ENCODE measurements around the gene FMNL1.

FMNL1 gene

GRCh38 chr17:45184144-45184543 lies 37.5 kb upstream of the FMNL1 start:
- no peaks in the 10 kb centered on the region for H3K9me3 Mint-ChIP-seq
- no peak overlapping the region for H3K27ac Mint-ChIP-seq
- peaks cover 15% of the 10 kb centered on the region for H3K4me1 Mint-ChIP-seq
- no peak for TF ChIP-seq CTCF (IDR thresholded peaks at IDR 0.05)
- H3K36me3 Mint-ChIP-seq (ENCODE audit: low read depth), result no peaks in the 10 kb centered on the region
- DNase-seq, result no peak
- H3K4me3 Mint-ChIP-seq, result no peak overlapping the region
- H3K27me3 Mint-ChIP-seq (ENCODE audit: low read depth, poor library complexity), result no peaks in the 10 kb centered on the region

GRCh38 chr17:45186801-45187354 lies 34.8 kb upstream of the FMNL1 start:
- Mint-ChIP-seq H3K4me1 (peaks cover 16% of the 10 kb centered on the region), H3K27ac (no peak overlapping the region), H3K36me3 (ENCODE audit: low read depth) (no peaks in the 10 kb centered on the region), H3K4me3 (no peak overlapping the region), H3K27me3 (ENCODE audit: low read depth, poor library complexity) (no peaks in the 10 kb centered on the region), H3K9me3 (peaks cover 3% of the 10 kb centered on the region)
- no peak for DNase-seq
- no peak for TF ChIP-seq CTCF (IDR thresholded peaks at IDR 0.05)

GRCh38 chr17:45189009-45189408 lies 32.7 kb upstream of the FMNL1 start:
- Mint-ChIP-seq H3K27me3 (ENCODE audit: low read depth, poor library complexity) (no peaks in the 10 kb centered on the region), H3K36me3 (ENCODE audit: low read depth) (no peaks in the 10 kb centered on the region), H3K9me3 (peaks cover 3% of the 10 kb centered on the region), H3K4me3 (no peak overlapping the region), H3K4me1 (peaks cover 12% of the 10 kb centered on the region), H3K27ac (no peak overlapping the region)
- no peak for TF ChIP-seq CTCF (IDR thresholded peaks at IDR 0.05)
- DNase-seq, result no peak

GRCh38 chr17:45190503-45191255 lies 31.0 kb upstream of the FMNL1 start:
- Mint-ChIP-seq H3K27me3 (ENCODE audit: low read depth, poor library complexity) (no peaks in the 10 kb centered on the region), H3K4me1 (peaks cover 10% of the 10 kb centered on the region), H3K9me3 (peaks cover 3% of the 10 kb centered on the region), H3K4me3 (no peak overlapping the region), H3K36me3 (ENCODE audit: low read depth) (no peaks in the 10 kb centered on the region), H3K27ac (no peak overlapping the region)
- no peak for TF ChIP-seq CTCF (IDR thresholded peaks at IDR 0.05)
- no peak for DNase-seq

- Mint-ChIP-seq H3K27ac (no peak overlapping the region), H3K4me3 (no peak overlapping the region), H3K9me3 (no peaks in the 10 kb centered on the region), H3K4me1 (peaks cover 32% of the 10 kb centered on the region), H3K36me3 (ENCODE audit: low read depth) (no peaks in the 10 kb centered on the region), H3K27me3 (ENCODE audit: low read depth, poor library complexity) (no peaks in the 10 kb centered on the region)
- DNase-seq, result no peak
- no peak for TF ChIP-seq CTCF (IDR thresholded peaks at IDR 0.05)
Observed at GRCh38 chr17:45195424-45195823, 26.3 kb upstream of the FMNL1 start.

GRCh38 chr17:45197108-45197507 lies 24.6 kb upstream of the FMNL1 start:
- Mint-ChIP-seq H3K36me3 (ENCODE audit: low read depth) (no peaks in the 10 kb centered on the region), H3K27ac (peak overlapping the region; percentile 92), H3K9me3 (no peaks in the 10 kb centered on the region), H3K4me3 (no peak overlapping the region), H3K27me3 (ENCODE audit: low read depth, poor library complexity) (no peaks in the 10 kb centered on the region), H3K4me1 (peaks cover 39% of the 10 kb centered on the region)
- DNase-seq, result no peak
- no peak for TF ChIP-seq CTCF (IDR thresholded peaks at IDR 0.05)
